ENCODE measurements around the gene HAND2. TPM values are rescaled to one million over a fixed set of nuclear protein-coding genes. Genes with fewer than 3 reads are reported as not detected.

The HAND2 gene
- total RNA-seq, 1 donor from 2014 or later = not detected

DNA sequence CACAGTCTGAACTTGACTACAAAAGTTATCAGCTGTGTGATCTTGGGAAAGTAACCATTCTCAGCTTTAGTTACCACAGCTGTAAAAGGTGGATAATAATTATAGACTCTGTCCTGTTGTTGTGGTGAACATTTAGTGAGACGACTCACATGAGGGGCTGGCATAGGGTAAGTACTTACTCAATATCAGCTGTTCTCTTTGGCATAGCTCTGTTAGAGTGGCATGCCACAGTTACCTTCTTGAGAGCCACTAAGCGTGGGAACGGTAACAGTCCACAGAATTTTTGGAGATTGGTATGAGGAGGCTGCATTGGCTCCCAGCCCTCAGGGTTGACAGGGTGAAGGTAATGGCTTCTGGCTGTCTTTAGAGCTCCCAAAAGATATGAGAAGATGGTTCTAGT, 13.2 kb upstream of the HAND2 start:
- Mint-ChIP-seq H3K4me3 (ENCODE audit: unreplicated experiment) (no peak overlapping the region), H3K9me3 (ENCODE audit: unreplicated experiment) (no peaks in the 10 kb centered on the region), H3K4me1 (ENCODE audit: unreplicated experiment) (peaks cover 13% of the 10 kb centered on the region), H3K36me3 (ENCODE audit: unreplicated experiment) (no peaks in the 10 kb centered on the region), H3K27me3 (ENCODE audit: unreplicated experiment) (peaks cover 83% of the 10 kb centered on the region), H3K27ac (ENCODE audit: unreplicated experiment) (no peak overlapping the region)
- no peak for DNase-seq (ENCODE audit: extremely low spot score, unreplicated experiment)
- TF ChIP-seq, protein P1, sequence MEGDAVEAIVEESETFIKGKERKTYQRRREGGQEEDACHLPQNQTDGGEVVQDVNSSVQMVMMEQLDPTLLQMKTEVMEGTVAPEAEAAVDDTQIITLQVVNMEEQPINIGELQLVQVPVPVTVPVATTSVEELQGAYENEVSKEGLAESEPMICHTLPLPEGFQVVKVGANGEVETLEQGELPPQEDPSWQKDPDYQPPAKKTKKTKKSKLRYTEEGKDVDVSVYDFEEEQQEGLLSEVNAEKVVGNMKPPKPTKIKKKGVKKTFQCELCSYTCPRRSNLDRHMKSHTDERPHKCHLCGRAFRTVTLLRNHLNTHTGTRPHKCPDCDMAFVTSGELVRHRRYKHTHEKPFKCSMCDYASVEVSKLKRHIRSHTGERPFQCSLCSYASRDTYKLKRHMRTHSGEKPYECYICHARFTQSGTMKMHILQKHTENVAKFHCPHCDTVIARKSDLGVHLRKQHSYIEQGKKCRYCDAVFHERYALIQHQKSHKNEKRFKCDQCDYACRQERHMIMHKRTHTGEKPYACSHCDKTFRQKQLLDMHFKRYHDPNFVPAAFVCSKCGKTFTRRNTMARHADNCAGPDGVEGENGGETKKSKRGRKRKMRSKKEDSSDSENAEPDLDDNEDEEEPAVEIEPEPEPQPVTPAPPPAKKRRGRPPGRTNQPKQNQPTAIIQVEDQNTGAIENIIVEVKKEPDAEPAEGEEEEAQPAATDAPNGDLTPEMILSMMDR (IDR thresholded peaks at IDR 0.05) = no peak

DNA sequence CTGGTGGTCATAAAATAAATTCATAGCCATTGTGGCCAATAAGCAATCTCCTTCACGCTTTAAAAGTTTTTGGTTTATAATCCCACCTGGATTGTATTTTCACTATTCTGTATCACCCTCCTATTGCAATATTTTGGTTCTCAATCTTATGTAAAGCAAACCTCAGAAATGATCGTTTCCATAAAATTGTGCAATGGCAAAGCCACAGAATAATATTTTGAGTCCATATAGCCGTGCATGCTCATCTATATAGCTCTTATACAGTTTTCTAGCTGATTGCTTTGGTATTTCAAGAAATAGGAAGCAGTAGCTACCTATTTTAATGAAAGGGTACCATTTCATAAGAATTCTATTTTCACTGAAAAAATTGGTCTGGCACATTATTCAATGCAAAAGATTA, 10.0 kb upstream of the HAND2 start:
- H3K4me1 Mint-ChIP-seq (ENCODE audit: unreplicated experiment) = peaks cover 13% of the 10 kb centered on the region
- no peak for DNase-seq (ENCODE audit: extremely low spot score, unreplicated experiment)
- no peak overlapping the region for H3K4me3 Mint-ChIP-seq (ENCODE audit: unreplicated experiment)
- H3K36me3 Mint-ChIP-seq (ENCODE audit: unreplicated experiment) = peaks cover 2% of the 10 kb centered on the region
- TF ChIP-seq, protein P1 (IDR thresholded peaks at IDR 0.05) = no peak
- no peaks in the 10 kb centered on the region for H3K9me3 Mint-ChIP-seq (ENCODE audit: unreplicated experiment)
- no peak overlapping the region for H3K27ac Mint-ChIP-seq (ENCODE audit: unreplicated experiment)
- peaks cover 86% of the 10 kb centered on the region for H3K27me3 Mint-ChIP-seq (ENCODE audit: unreplicated experiment)

DNA sequence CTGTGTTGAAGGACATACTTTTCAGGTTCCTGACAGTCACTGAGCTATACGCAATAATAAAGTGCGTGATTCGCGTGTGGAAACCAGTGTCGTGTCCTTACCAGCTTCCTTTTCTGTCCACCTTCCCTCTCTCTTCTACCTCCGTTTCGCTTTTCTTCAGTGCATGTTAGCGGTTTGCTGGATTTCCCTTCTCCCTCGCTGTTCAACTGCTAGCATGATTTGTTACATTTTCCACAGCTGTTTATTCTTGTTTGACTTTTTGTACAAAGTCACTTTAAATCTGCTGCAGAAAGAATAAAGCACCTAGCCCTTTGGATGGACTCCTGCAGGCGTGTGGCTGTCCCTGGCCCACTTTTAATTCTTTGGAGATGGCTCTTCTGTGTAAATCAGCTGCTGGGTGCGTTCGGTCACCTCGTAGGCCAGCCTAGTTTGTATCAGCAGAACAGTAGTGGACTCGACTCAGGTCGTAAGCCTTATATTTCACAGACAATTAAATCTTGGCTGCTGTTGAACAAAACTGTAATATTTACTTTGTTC, 8.9 kb upstream of the HAND2 start:
- peak overlapping the region; percentile 70 for H3K4me3 Mint-ChIP-seq (ENCODE audit: unreplicated experiment)
- H3K27ac Mint-ChIP-seq (ENCODE audit: unreplicated experiment) = no peak overlapping the region
- peaks cover 13% of the 10 kb centered on the region for H3K4me1 Mint-ChIP-seq (ENCODE audit: unreplicated experiment)
- H3K36me3 Mint-ChIP-seq (ENCODE audit: unreplicated experiment) = peaks cover 2% of the 10 kb centered on the region
- no peaks in the 10 kb centered on the region for H3K9me3 Mint-ChIP-seq (ENCODE audit: unreplicated experiment)
- H3K27me3 Mint-ChIP-seq (ENCODE audit: unreplicated experiment) = peaks cover 87% of the 10 kb centered on the region
- TF ChIP-seq, protein P1 (IDR thresholded peaks at IDR 0.05) = no peak
- DNase-seq (ENCODE audit: extremely low spot score, unreplicated experiment) = no peak

DNA sequence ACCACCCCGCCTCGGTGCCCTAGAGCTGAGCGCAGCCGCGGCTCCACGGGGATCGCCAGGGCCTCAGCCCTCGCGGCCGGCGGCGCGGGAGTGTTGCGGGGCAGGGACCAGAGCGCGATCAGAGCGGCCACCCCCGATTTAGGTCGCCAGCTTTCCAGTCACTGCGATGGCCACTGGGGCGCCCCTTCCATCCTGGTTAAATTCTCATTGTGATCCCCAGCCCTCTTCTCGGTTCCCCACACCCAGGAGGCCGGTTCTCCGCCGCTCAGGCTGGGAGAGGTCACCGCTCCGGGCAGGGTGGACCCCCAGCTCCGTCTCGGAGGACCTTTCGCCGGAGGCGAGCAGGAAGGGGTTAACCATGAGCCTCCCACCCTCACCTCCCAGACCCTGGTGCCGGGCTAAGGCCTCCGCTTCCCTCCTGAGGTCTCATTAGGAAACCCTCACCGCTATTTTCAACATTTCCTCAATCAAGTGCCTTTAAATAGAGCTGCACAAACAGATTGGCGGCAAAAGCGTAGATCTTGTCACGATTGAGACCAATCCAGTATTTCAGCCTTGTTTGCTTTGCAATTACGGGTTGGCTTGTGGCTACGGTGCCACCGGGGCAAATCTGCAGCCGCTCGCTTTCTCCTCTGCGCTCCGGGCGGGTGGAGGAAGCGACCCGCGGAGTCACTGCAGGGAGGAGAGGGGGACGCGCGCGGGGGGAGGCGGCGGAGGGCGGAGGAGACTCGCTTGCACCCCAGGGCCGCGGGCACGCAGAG, 8.3 kb upstream of the HAND2 start:
- Mint-ChIP-seq H3K36me3 (ENCODE audit: unreplicated experiment) (peaks cover 2% of the 10 kb centered on the region), H3K27me3 (ENCODE audit: unreplicated experiment) (peaks cover 87% of the 10 kb centered on the region), H3K9me3 (ENCODE audit: unreplicated experiment) (no peaks in the 10 kb centered on the region), H3K4me1 (ENCODE audit: unreplicated experiment) (peaks cover 13% of the 10 kb centered on the region), H3K4me3 (ENCODE audit: unreplicated experiment) (peak overlapping the region; percentile 70), H3K27ac (ENCODE audit: unreplicated experiment) (no peak overlapping the region)
- TF ChIP-seq, protein P1 (IDR thresholded peaks at IDR 0.05) = no peak
- DNase-seq (ENCODE audit: extremely low spot score, unreplicated experiment) = no peak

DNA sequence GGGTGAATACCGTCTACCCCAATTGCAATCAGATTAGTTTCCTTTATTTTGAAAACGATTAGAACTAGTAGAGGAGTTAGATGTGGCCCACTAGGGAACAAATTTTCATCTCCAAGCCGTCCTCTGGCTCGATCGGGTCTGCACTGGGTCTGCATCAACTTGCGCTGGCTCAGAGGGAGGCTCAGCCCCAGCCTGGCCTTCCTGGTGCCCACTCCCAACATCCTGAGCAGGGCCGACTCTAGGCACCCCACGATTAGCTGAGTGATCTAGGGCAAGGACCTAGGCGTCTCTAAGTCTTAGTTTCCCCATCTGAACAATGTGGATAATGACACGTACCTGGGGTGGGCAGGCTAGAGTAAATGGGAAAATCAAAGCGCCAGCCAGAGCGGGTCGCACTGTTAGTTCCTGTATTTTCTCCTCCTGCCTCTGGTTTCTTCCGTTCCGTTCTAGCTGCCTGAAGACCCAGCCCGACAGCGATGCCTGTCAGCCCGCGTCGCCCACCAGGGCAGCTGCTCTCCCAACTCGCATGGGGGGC, 7.7 kb upstream of the HAND2 start:
- H3K27me3 Mint-ChIP-seq (ENCODE audit: unreplicated experiment) = peaks cover 91% of the 10 kb centered on the region
- DNase-seq (ENCODE audit: extremely low spot score, unreplicated experiment) = no peak
- H3K4me3 Mint-ChIP-seq (ENCODE audit: unreplicated experiment) = peak overlapping the region; percentile 29
- H3K9me3 Mint-ChIP-seq (ENCODE audit: unreplicated experiment) = no peaks in the 10 kb centered on the region
- peaks cover 13% of the 10 kb centered on the region for H3K4me1 Mint-ChIP-seq (ENCODE audit: unreplicated experiment)
- no peak overlapping the region for H3K27ac Mint-ChIP-seq (ENCODE audit: unreplicated experiment)
- TF ChIP-seq, protein P1 (IDR thresholded peaks at IDR 0.05) = no peak
- H3K36me3 Mint-ChIP-seq (ENCODE audit: unreplicated experiment) = peaks cover 2% of the 10 kb centered on the region
